GM20431 (cell line): ENCODE measurements around the gene AZIN2.

Experiments
- in situ Hi-C: fragments of 300-500 bp; cut with MseI, MboI; formaldehyde crosslinking; loops from one replicate; pipeline ENCODE4 v1.15.0; 2020; ENCODE audit warnings: low sequenced_read_pairs; ENCODE audit not compliant: unreplicated experiment

AZIN2 gene

GRCh38 chr1:33167650-33168447 lies 86.9 kb downstream of the AZIN2 start:
- in situ Hi-C loops = no loop called here

GRCh38 chr1:33168556-33169289 lies 87.8 kb downstream of the AZIN2 start:
- in situ Hi-C loops = no loop called here

GRCh38 chr1:33169290-33170055 lies 88.5 kb downstream of the AZIN2 start:
- in situ Hi-C loops = no loop called here
